GM19351 (cell line): Measurements from ENCODE around the gene PIK3AP1.
"Not testable (repeated sequence)": the region's sequence is repeated elsewhere in the genome, so short reads cannot be mapped to it uniquely, and the experiment has no call there.

ENCODE experiments used
- ATAC-seq: cut with Tn5 transposase; IDR thresholded peaks from one replicate; pipeline ENCODE4 v1.9.1; 2021; ENCODE audit warnings: mild to moderate bottlenecking, moderate library complexity; ENCODE audit not compliant: unreplicated experiment

Gene PIK3AP1

GRCh38 chr10:96697438-96697837 lies 22.9 kb downstream of the PIK3AP1 start:
- no peak for ATAC-seq

- no peak for ATAC-seq
Observed at GRCh38 chr10:96696845-96697425, 23.4 kb downstream of the PIK3AP1 start.

DNA sequence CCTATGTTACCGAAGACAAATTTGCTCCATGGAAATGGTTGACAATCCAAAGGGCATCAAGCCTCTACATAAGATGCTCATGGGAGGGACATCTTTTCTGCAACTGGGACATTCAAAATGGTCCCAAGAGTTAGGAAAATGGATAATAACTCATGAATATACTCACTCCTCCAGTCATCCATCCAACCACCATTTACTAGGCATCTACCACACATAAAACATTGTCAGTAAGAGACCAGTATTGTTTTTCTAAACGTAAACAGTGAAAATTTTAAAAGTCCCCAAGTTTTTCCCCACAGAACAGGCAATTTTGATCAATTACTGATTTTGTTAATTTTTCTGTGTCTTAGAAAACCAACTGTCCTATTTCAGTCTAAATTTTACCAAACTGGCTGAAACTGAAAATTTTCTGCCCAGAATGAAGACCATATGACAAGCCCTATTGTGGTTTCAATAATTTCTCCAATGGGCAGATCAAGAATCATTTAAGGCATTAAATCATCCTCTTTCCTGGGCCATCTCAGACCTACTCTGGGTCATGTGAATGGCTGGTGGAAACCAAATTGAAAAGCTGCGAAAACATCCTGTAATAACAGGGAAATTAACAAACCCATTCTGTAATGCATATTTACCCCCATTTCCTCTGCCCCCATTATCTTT lies 24.2 kb downstream of the PIK3AP1 start:
- no peak for ATAC-seq

DNA sequence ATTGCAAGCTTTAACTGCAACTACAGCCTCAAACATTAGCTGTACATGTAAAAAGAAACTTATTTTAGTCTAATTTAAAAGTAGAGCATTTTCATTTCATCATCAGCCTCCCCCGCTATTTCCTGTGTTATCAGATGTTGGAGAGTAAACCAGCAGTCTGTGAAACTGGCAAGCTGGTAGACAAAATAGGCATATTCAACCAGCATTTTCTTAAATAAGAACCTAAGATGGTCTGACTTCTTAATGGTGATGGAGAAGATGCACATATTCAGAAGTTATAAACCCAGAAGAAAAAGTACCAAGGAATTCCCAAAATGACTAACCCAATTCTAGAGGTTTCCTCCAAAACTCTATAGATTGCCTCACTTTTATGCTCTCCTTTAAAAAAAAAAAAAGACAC lies 24.9 kb downstream of the PIK3AP1 start:
- ATAC-seq = no peak

DNA sequence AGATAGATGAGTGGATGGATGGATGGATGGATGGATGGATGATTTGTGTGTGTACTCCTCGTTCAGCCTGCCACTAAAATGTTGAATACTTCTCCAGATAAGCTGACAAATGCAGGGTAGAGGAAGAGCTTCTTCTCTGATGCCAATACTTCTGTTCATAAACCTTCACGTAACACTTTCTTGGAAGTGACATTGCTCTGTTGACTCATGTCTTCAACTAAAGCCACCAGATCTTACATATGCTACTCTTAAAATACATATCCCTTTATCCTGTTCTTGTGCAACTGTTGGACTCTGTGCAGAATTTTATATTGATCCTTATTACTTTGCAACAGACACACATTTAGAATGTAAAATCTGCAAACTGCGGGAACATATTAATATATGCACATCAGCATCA lies 26.9 kb downstream of the PIK3AP1 start:
- ATAC-seq = no peak

DNA sequence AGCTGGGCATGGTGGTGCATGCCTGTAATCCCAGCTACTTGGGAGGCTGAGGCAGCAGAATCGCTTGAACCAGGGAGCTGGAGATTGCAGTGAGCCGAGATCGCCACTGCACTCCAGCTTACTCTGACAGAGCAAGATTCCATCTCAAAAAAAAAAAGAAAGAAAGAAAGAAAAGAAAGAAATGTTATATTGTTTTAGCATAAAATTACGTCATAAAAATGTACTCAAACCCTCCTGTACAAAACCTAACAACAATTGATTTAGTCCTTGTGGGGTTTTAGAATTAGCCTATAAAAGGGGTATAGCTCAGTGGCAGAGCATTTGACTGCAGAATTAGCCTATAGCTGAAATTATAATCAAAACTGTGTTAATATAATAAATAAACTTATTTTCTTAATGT lies 27.9 kb downstream of the PIK3AP1 start:
- ATAC-seq = no peak

DNA sequence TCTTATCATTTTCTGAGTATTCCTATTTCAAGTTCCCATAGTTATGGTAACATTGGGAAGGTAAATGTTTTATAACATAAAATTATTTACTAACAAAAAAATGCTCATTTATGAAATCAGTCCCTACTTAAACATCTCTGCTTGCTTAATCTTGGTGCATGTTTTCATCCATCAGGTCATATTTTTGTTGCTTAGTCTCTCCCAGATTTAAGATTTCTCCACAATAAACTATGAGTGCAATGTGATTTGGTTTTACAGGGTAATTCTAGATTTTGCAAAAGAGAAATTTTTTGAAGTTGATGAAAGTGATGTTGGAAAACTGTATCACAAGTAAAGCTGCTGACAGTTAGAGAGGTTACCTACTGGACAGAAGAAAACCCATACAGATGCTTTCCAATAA lies 28.6 kb downstream of the PIK3AP1 start:
- no peak for ATAC-seq

DNA sequence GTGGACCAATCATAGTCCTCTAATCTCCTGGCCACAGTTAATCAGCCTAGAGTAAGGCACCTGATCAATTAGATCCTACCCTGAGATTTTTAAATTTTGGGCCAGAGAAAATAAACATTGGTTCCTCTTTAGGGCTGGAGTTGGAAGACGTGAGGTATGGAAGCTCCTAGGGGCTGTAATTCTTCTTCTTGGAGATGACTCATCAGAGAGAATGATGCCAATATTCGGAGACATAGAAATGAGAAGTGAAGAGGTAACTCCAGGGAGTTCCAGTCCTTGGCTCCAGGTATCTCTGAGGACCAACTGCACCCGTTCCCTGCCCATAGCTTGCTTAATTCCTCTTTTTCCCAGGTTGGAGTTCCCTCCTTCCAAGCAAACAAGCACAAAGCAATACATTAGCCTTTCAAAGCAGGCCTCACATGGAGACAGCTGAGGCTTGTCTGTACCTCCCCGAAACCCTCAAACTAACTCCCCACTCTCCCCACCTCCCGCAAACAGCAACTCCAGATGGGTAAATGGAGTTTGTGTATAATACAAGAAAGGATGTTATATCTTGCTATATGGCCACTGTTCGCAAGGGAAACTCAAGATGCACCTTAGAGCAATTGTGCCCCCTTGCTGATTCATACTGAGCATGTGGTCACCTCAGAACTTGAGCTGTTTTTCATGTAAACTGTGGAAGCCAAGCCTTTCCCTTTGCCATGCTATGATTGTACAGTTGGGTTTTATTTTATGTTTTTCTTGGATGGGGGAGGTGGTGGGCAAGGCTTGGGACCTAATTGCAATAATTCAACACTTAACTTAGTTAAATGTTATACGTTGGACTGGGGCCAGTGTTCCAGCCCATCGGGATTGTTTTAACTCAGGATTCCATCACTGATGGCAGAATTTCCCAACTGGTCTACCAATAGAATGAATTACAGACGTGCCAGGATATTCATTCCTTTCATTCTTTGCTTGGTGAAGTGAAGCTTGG lies 29.3 kb downstream of the PIK3AP1 start:
- ATAC-seq = peak; percentile 66

- no peak for ATAC-seq
Observed at GRCh38 chr10:96688789-96689188, 31.5 kb downstream of the PIK3AP1 start.

DNA sequence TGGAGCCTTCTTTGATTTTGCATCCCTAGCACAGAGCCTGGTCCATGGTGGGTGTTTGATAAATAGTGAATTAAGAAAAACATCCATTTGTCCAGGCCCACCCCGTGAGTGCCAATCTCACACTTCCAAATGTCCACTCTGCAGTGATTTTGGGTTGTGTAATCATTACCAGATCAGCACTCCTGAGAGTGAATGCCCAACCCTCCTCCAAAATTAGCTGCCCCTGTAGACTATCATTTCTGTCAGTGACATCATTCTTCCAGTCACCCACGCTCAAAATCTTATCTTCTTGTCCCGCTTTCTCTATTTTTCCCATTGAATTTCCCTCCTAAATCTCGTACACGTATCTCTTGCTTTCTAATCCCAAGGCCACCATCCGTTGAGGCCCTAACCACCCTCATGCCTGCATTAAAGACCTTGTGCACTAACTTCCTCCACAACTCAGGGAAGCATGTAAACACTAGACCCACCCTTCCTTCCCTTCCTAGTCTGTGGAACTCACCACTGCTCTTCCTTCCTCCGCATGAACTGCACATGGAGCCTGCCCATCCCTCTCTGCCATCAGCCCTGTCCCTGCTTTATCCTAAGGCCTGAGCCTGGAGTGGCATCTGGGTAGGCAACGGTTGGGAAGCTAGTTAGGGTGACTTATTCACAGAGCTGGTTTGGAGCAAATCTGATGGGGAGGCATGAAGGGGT lies 32.8 kb downstream of the PIK3AP1 start:
- ATAC-seq = no peak

- ATAC-seq = no peak
Observed at GRCh38 chr10:96686514-96686913, 33.8 kb downstream of the PIK3AP1 start.

- ATAC-seq = no peak
Observed at GRCh38 chr10:96685306-96685705, 35.0 kb downstream of the PIK3AP1 start.

- ATAC-seq = no peak
Observed at GRCh38 chr10:96684826-96685225, 35.5 kb downstream of the PIK3AP1 start.

DNA sequence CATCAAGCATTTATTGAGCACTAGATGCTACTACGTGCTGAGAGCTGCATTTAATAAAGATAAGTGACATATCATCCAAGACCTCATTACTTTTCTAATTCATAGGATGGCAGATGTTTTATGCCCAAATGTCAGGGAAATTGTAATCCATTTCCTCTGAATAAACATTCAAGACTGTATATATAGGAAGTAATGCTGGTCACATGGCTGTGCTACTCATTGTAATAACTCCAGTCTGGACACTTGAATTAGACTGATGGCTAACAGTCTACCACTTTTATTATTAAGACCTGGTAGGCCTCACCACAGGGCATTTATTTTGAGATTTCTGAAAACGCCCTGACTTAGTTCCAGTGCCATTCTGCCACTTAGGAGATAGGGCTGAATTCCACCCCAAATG lies 36.6 kb downstream of the PIK3AP1 start:
- no peak for ATAC-seq

- no peak for ATAC-seq
Observed at GRCh38 chr10:96683065-96683464, 37.2 kb downstream of the PIK3AP1 start.

GRCh38 chr10:96681524-96681923 lies 38.8 kb downstream of the PIK3AP1 start:
- no peak for ATAC-seq

- not testable (repeated sequence) for ATAC-seq
Observed at GRCh38 chr10:96680463-96680862, 39.9 kb downstream of the PIK3AP1 start.

DNA sequence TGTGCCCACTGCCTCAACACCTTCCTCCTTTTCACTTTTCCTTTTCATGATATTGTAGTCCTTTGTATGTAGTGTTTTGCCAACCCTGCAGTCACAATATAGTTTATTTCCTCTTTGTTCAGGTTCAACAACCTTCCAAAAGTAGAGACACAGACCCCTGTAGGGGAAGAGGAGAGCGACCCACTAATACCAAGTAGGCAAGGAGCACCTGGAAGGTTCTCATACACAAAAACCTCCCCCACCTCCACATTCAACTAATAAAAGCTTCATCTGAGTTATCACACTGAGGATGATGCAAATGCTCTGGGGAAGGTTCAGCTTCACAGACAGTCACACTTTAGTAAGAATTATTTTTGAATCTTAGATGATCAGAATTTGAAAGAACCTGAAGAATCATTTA lies 41.6 kb downstream of the PIK3AP1 start:
- no peak for ATAC-seq

- ATAC-seq = no peak
Observed at GRCh38 chr10:96676272-96677112, 43.8 kb downstream of the PIK3AP1 start.

GRCh38 chr10:96675846-96676245 lies 44.5 kb downstream of the PIK3AP1 start:
- ATAC-seq = no peak
